Naive thymus-derived CD8-positive, alpha-beta T cell (primary cell): ENCODE data around the gene ERO1B. TPM values are rescaled to one million over a fixed set of nuclear protein-coding genes. Genes with fewer than 3 reads are reported as not detected.
A peak's percentile ranks its signal among the peaks of the same experiment; 100 is the strongest.

Source experiments
- ATAC-seq, 2 donors: fragments of 150-1000 bp; cut with Tn5 transposase in 1 of 2; sonication (Bioruptor Pico), chemical (Tn5 transposase) in 1 of 2; 1 replicate in 1 of 2; 2 replicates in 1 of 2; pipeline ENCODE4 v1.10.0; 2021; ENCODE audit warnings: mild to moderate bottlenecking in 2 of 2, moderate library complexity in 2 of 2
- POLR2A ChIA-PET: fragments of 350-600 bp; sonication (Branson Sonifier 250); formaldehyde crosslinking; loops from one replicate; lab custom pipeline; 2021; ENCODE audit warnings: antibody characterized with exemption; lab: Charles Lee
- DNase-seq, 10 donors: peaks; one replicate each; pipeline versions ENCODE4 v3.0.0 to v3.0.0-alpha.2; 2020 to 2022
- H3K27ac Mint-ChIP-seq, 10 donors: one replicate each; pipeline ENCODE4 v1.8.0; 2020 to 2022; ENCODE audit warnings: mild to moderate bottlenecking in 10 of 10, mixed read lengths in 10 of 10, moderate library complexity in 4 of 10, inconsistent platforms in 1 of 10
- H3K27me3 Mint-ChIP-seq, 5 donors: one replicate each; pipeline ENCODE4 v1.8.0; 2021 to 2022; ENCODE audit warnings: mixed read lengths in 5 of 5
- H3K36me3 Mint-ChIP-seq, 3 donors: one replicate each; pipeline ENCODE4 v1.8.0; 2020 to 2022; ENCODE audit warnings: mixed read lengths in 3 of 3, mild to moderate bottlenecking in 2 of 3, inconsistent platforms in 1 of 3
- H3K4me1 Mint-ChIP-seq, 4 donors: one replicate each; pipeline ENCODE4 v1.8.0; 2021 to 2022; ENCODE audit warnings: mixed read lengths in 4 of 4
- H3K4me3 Mint-ChIP-seq, 10 donors: one replicate each; pipeline ENCODE4 v1.8.0; 2020 to 2022; ENCODE audit warnings: mild to moderate bottlenecking in 10 of 10, mixed read lengths in 10 of 10, moderate library complexity in 6 of 10, inconsistent platforms in 1 of 10
- H3K9me3 Mint-ChIP-seq, 9 donors: one replicate each; pipeline ENCODE4 v1.8.0; 2020 to 2022; ENCODE audit warnings: mixed read lengths in 9 of 9, mild to moderate bottlenecking in 3 of 9, inconsistent platforms in 1 of 9, moderate library complexity in 1 of 9
- polyA plus RNA-seq, 3 donors: library from polyadenylated mRNA; unstranded; fragments of 300-500 nt; fragmentation: Illumina TruSeq; gene quantifications; one replicate each; pipeline ENCODE4 v1.2.3, GENCODE V29; 2021
- total RNA-seq, 8 experiments: library from RNA in 2 of 8; stranded (reverse) in 2 of 8; gene quantifications; one replicate each; pipeline ENCODE4 v1.2.3 and lab custom pipeline; 2021 to 2026

ERO1B gene
- total and polyA plus RNA-seq, 5 experiments from 2014 or later, result 1.9 to 25.3 (median 3.2) TPM

DNA sequence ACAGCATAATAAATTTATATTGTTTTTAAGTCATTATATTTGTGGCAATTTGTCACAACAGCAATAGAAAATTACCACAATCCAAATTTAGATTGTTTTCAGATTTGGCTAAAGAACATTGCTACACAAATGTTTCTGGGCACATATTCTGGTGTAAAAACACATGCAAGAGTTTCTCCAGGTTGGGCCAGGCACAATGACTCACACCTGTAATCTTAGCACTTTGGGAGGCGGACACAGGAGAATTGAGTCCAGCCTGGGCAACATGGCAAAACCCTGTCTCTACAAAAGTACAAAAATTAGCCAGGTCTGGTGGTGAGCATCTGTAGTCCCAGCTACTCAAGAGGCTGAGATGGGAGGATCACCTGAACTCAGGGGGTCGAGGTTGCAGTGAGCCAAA lies 8.4 kb downstream of the ERO1B start:
- peaks cover 24 to 66% (median 40%) of the 10 kb centered on the region in 4 donors for H3K4me1 Mint-ChIP-seq

DNA sequence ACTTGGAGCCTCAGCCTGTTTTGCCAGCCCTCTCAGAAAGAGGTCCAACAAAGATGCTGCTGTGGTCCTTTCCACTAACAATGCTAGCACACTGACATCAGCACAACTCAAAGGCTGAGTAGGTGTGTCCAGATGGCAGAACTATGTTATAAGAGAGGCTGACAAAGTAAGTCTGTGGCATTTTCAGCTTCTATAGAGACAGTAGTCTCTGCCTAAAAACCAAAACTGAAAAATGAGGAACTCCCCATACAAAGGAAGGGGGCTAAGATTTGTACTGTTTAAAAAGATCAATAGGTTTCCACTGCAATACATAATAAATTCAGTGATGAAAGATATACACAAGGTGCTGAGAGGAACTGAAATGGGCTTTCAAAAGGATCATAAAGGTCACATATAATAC lies 12.3 kb downstream of the ERO1B start:
- H3K9me3 Mint-ChIP-seq, result no peaks in the 10 kb centered on the region
- H3K27me3 Mint-ChIP-seq, result no peaks in the 10 kb centered on the region
- DNase-seq (no peak), ATAC-seq (no peak)
- peaks cover 5 to 31% (median 19%) of the 10 kb centered on the region in 4 donors for H3K4me1 Mint-ChIP-seq
- POLR2A ChIA-PET, result no interaction called here
- H3K27ac Mint-ChIP-seq, result peak overlapping the region in 3 of 10 donors; percentile 14 to 29 (median 18)
- H3K36me3 Mint-ChIP-seq, result peaks cover 0 to 32% (median 29%) of the 10 kb centered on the region in 3 donors
- no peak overlapping the region for H3K4me3 Mint-ChIP-seq

More for the DNA sequence above, 8.4 kb downstream of the ERO1B start:
- Mint-ChIP-seq H3K4me3 (no peak overlapping the region), H3K9me3 (peaks cover 0 to 13% (median 0%) of the 10 kb centered on the region in 9 donors), H3K27ac (peak overlapping the region in 1 of 10 donors; percentile 2), H3K27me3 (no peaks in the 10 kb centered on the region), H3K36me3 (peaks cover 8 to 15% (median 11%) of the 10 kb centered on the region in 3 donors)
- ATAC-seq (no peak), DNase-seq (no peak)
- POLR2A ChIA-PET, result no interaction called here

DNA sequence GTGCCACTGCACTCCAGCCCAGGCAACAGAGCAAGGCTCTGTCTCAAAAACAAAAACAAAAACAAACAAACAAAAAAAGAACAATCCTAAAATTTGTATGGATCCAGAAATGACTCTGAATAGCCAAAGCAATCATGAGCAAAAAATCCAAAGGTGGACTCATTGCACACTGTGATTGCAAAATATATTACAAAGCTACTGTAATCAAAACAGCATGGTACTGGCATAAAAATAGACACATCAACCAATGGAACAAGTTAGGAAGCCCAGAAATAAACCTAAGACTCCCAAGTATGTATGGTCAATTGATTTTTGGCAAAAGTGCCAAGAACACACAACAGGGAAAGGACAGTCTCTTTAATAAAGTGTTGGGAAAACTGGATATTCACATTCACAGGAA lies 19.9 kb downstream of the ERO1B start:
- H3K27me3 Mint-ChIP-seq, result no peaks in the 10 kb centered on the region
- H3K36me3 Mint-ChIP-seq, result peaks cover 35 to 58% (median 47%) of the 10 kb centered on the region in 3 donors
- peaks cover 9 to 25% (median 17%) of the 10 kb centered on the region in 4 donors for H3K4me1 Mint-ChIP-seq
- no peak for DNase-seq
- H3K9me3 Mint-ChIP-seq, result peaks cover 10 to 46% (median 29%) of the 10 kb centered on the region in 9 donors
- no peak overlapping the region for H3K27ac Mint-ChIP-seq
- POLR2A ChIA-PET, result no interaction called here
- ATAC-seq, result no peak
- H3K4me3 Mint-ChIP-seq, result no peak overlapping the region

DNA sequence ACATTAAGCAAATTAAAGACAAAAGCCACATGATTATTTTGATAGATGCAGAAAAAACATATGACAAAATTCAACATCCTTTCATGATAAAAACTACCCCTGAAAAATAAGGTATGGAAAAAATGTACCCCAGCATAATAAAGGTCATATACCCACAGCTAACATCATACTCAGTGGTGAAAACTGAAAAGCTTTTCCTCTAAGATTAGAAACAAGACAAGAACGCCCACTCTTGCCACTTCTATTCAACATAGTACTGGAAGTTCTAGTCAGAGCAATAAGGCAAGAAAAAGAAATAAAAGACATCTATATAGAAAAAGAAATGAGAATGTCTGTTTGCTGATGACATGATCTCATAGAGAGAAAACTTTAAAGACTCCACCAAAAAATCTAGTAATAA lies 20.7 kb downstream of the ERO1B start:
- POLR2A ChIA-PET, result no interaction called here
- Mint-ChIP-seq H3K36me3 (peaks cover 35 to 63% (median 50%) of the 10 kb centered on the region in 3 donors), H3K9me3 (peaks cover 10 to 46% (median 29%) of the 10 kb centered on the region in 9 donors), H3K4me3 (no peak overlapping the region), H3K4me1 (peaks cover 8 to 25% (median 19%) of the 10 kb centered on the region in 4 donors), H3K27me3 (no peaks in the 10 kb centered on the region), H3K27ac (peak overlapping the region in 2 of 10 donors; percentile 2 to 63)
- no peak for ATAC-seq
- no peak for DNase-seq

DNA sequence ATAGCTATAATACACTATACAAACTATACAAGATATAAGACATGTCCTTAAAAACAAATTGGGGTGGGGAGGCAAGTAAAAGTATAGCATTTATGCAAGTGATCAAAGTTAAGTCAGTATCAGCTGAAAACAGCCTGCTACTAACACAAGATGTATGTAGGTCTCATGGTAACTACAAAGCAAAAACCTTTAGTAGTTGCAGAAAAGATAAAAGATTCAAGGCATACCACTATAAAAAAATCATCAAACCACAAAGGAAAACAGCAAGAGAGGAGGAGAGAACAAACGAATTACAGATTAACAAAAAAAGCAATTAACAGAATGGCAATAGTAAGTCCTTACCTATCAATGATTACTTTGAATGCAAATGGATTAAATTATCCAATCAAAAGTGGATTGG lies 22.7 kb downstream of the ERO1B start:
- no peaks in the 10 kb centered on the region for H3K27me3 Mint-ChIP-seq
- H3K27ac Mint-ChIP-seq, result peak overlapping the region in 8 of 10 donors; percentile 2 to 21 (median 8)
- H3K4me1 Mint-ChIP-seq, result peaks cover 9 to 30% (median 23%) of the 10 kb centered on the region in 4 donors
- ATAC-seq (peak; percentile 62 to 71), DNase-seq (peak in 3 of 10 donors; percentile 47 to 62 (median 60))
- peak overlapping the region in 7 of 10 donors; percentile 3 to 57 (median 40) for H3K4me3 Mint-ChIP-seq
- H3K9me3 Mint-ChIP-seq, result peaks cover 10 to 46% (median 29%) of the 10 kb centered on the region in 9 donors
- POLR2A ChIA-PET, result interaction anchor here (1.2 kb wide), 1 partner anchor 22 kb away, joined by 4 read pairs; the partner anchor contains the start of gene ERO1B
- H3K36me3 Mint-ChIP-seq, result peaks cover 35 to 60% (median 50%) of the 10 kb centered on the region in 3 donors

DNA sequence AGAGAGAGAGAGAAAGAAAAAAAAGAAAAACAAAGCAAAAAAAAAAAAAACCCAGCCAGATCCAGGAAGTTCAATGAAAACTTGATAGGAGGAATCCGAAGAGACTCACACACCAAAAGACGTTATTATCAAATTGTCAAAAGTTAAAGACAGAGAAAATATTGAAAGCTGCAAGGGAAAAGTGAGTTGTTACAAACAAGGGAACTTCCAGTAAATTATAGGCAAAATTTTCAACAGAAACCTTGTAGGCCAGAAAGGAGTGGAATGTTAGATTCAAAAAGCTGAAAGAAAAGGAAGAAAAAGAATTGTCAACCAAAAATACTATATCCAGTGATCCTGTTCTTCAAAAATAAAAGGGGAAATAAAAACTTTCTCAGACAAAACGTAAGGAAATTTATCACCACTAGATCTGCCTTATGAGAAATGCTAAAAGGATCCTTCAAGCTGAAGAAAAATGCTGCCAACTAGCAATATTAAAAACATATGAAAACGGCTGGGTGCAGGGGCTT lies 23.6 kb downstream of the ERO1B start:
- ATAC-seq (no peak), DNase-seq (no peak)
- Mint-ChIP-seq H3K4me3 (peak overlapping the region in 2 of 10 donors; percentile 19 to 56), H3K36me3 (peaks cover 35 to 59% (median 48%) of the 10 kb centered on the region in 3 donors), H3K27ac (peak overlapping the region in 2 of 10 donors; percentile 22 to 40), H3K27me3 (no peaks in the 10 kb centered on the region), H3K9me3 (peaks cover 10 to 43% (median 29%) of the 10 kb centered on the region in 9 donors), H3K4me1 (peaks cover 9 to 35% (median 23%) of the 10 kb centered on the region in 4 donors)
- POLR2A ChIA-PET, result interaction anchor here (0.7 to 1.2 kb wide), 2 partner anchors 23 to 55 kb away, joined by 4 read pairs; partner anchors contain the start of gene ERO1B

DNA sequence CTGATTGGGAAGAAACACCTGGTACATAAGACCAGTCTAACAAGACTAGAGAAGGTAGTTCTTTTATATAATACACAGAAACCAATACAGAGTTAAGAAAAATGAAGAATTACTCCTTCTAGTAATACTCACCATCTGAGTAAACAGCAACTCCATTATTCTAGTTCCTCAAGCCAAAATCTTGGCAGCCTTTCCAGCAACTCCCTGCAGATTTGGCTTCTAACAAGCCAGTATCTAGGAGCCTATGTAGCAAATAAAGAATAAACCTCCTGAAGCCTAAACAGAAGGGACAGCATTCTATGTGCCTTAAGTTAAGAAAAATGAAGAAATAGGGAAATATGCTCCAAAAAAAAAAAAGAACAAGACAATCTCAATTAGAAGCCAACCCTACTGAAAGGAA lies 24.5 kb downstream of the ERO1B start:
- Mint-ChIP-seq H3K27ac (peak overlapping the region in 1 of 10 donors; percentile 40), H3K27me3 (no peaks in the 10 kb centered on the region), H3K4me1 (peaks cover 9 to 35% (median 23%) of the 10 kb centered on the region in 4 donors), H3K9me3 (peaks cover 10 to 39% (median 28%) of the 10 kb centered on the region in 9 donors), H3K36me3 (peaks cover 33 to 50% (median 43%) of the 10 kb centered on the region in 3 donors), H3K4me3 (peak overlapping the region in 1 of 10 donors; percentile 28)
- POLR2A ChIA-PET, result no interaction called here
- DNase-seq (no peak), ATAC-seq (no peak)

DNA sequence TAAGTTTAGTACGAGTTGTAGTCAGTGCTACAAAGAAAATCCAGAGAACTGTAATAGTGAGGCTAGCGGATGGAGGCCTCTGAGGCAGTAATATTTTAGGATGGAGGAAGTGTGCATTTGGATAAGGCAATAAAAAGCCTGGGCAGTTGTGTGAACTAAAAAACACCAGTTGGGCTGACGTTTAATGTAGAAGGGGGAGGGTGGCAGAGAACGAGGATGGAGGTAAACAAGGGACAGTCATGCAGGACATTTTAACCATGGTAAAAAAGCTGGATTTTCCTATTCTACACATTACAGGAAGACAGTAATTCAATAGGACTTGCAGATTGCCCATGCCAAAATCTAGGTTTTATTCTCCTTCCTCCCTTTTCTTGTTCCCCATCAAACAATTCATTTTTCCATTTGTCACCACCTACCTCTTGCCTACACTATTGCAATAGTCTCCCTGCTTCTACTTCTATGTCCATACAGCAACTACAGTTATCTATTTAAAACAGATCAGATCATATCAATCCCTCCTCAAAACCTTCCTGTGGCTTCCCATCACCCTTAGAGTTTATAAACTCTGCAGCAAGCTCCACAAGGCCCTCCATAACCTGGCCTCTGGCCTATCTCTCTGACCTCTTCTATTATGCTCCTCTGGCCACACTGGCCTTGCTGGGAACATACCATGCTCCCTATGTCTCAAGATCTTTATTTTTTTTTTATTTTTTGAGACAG lies 27.7 kb downstream of the ERO1B start:
- H3K27me3 Mint-ChIP-seq, result no peaks in the 10 kb centered on the region
- H3K4me3 Mint-ChIP-seq, result no peak overlapping the region
- POLR2A ChIA-PET, result no interaction called here
- peak overlapping the region in 3 of 10 donors; percentile 7 to 39 (median 28) for H3K27ac Mint-ChIP-seq
- ATAC-seq (no peak), DNase-seq (no peak)
- H3K4me1 Mint-ChIP-seq, result peaks cover 6 to 24% (median 16%) of the 10 kb centered on the region in 4 donors
- peaks cover 5 to 17% (median 12%) of the 10 kb centered on the region in 9 donors for H3K9me3 Mint-ChIP-seq
- peaks cover 11 to 46% (median 41%) of the 10 kb centered on the region in 3 donors for H3K36me3 Mint-ChIP-seq

DNA sequence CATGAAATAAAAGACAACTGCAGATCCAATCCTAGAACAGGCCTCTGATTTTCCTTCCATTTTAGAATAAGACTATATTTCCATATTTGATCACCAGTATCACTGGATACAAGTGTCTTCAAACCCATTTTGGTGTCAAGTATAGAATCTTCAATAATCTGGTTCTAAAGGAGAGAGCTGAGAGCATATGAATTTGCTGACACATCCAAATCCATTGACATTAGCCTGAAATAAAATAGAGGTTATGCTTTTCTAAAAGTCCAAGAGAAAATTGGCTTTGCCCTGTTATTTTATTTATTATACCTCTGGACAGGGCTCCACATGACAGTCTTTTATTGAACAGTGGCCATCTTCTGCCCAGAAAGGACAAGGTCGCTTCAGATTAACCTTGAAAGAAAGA lies 28.6 kb downstream of the ERO1B start:
- POLR2A ChIA-PET, result no interaction called here
- no peaks in the 10 kb centered on the region for H3K27me3 Mint-ChIP-seq
- DNase-seq, result no peak
- no peak overlapping the region for H3K4me3 Mint-ChIP-seq
- H3K4me1 Mint-ChIP-seq, result peaks cover 3 to 17% (median 11%) of the 10 kb centered on the region in 4 donors
- peaks cover 9 to 46% (median 44%) of the 10 kb centered on the region in 3 donors for H3K36me3 Mint-ChIP-seq
- no peak overlapping the region for H3K27ac Mint-ChIP-seq
- peaks cover 5 to 10% (median 9%) of the 10 kb centered on the region in 9 donors for H3K9me3 Mint-ChIP-seq
- ATAC-seq, result no peak

DNA sequence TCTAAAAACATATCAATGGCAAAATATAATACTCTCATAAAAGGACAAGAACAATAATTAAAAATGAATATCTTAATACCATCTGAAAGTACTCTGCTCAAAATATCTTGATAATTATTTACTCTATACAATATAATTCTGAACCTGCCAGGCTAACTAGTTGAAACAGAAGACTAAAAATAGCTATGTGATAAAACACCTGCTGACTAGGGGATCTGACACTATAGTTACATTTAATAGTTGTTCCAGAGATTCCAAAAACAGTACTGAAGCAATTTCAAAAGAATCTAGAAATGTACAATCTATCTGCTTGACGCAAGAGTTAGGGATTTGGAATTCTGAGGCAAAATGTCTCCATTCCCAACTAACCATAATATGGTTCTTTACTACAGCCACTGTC lies 30.2 kb downstream of the ERO1B start:
- no peak for DNase-seq
- peaks cover 0 to 50% (median 40%) of the 10 kb centered on the region in 3 donors for H3K36me3 Mint-ChIP-seq
- no peaks in the 10 kb centered on the region for H3K27me3 Mint-ChIP-seq
- H3K4me3 Mint-ChIP-seq, result no peak overlapping the region
- no peaks in the 10 kb centered on the region for H3K9me3 Mint-ChIP-seq
- H3K27ac Mint-ChIP-seq, result no peak overlapping the region
- POLR2A ChIA-PET, result no interaction called here
- H3K4me1 Mint-ChIP-seq, result peaks cover 0 to 10% (median 5%) of the 10 kb centered on the region in 4 donors
- ATAC-seq, result no peak

DNA sequence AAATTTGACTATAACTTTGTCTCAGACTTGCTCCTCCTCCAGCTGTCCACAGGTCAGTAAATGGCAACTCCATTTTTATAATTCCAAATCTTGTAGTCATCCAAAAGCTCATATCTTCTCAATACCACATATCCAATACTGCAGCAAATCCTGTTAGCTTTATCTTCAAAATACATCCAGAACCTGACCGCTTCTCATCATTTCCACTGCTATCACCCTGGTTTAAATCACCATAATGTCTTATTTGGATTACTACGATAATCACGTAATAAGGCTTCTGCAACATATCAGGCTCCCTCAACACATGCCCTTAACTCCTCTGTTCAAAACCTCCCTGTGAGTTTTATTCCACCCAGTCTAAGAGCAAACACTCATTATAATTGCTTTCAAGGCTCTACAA lies 34.5 kb downstream of the ERO1B start:
- Mint-ChIP-seq H3K4me3 (no peak overlapping the region), H3K4me1 (no peaks in the 10 kb centered on the region), H3K36me3 (peaks cover 3 to 52% (median 34%) of the 10 kb centered on the region in 3 donors), H3K27ac (peak overlapping the region in 1 of 10 donors; percentile 1), H3K27me3 (no peaks in the 10 kb centered on the region), H3K9me3 (no peaks in the 10 kb centered on the region)
- POLR2A ChIA-PET, result no interaction called here
- DNase-seq (no peak), ATAC-seq (no peak)

DNA sequence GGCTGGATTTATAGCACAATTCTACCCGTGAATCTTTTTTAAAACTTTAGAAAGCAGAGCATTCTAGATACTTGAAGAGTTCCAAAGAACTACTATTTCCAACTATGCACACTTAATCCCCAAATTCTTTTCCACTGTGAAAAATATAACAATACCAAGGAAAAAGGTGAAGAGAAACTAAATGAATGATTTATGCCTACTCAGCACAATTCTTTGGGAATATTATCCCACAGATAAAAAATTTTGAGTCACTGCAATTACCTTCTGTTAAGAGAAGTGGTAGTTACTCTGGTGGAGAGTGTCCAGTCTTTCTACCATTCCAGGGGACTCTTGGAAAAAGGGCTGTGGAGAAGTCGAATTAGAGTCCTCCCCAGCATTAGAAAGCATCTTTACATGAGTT lies 39.2 kb downstream of the ERO1B start:
- Mint-ChIP-seq H3K4me3 (no peak overlapping the region), H3K27ac (no peak overlapping the region), H3K9me3 (no peaks in the 10 kb centered on the region), H3K36me3 (peaks cover 5 to 42% (median 14%) of the 10 kb centered on the region in 3 donors), H3K4me1 (peaks cover 0 to 1% (median 0%) of the 10 kb centered on the region in 4 donors), H3K27me3 (no peaks in the 10 kb centered on the region)
- DNase-seq (no peak), ATAC-seq (no peak)
- POLR2A ChIA-PET, result no interaction called here

DNA sequence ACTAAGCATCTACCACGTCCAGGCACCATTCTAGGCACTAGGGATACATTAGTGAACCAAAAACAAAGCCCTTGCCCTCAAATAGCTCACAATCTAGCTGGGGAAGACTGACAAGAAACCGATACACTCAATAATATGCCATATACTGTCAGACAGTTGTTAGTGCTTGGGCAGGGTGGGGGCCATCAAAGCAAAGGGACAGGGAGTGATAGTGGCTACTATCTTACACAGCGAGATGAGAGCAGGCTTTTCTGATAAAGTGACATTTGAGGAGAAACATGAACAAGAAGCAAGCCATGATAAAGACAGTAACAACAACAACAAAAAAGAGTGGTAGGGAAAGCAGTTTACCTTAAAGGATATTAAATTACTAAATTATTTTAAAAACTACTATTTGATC lies 41.1 kb downstream of the ERO1B start:
- no peaks in the 10 kb centered on the region for H3K9me3 Mint-ChIP-seq
- H3K4me1 Mint-ChIP-seq, result peaks cover 0 to 1% (median 0%) of the 10 kb centered on the region in 4 donors
- no peak for DNase-seq
- POLR2A ChIA-PET, result no interaction called here
- no peak overlapping the region for H3K27ac Mint-ChIP-seq
- H3K4me3 Mint-ChIP-seq, result no peak overlapping the region
- no peak for ATAC-seq
- peaks cover 12 to 46% (median 13%) of the 10 kb centered on the region in 3 donors for H3K36me3 Mint-ChIP-seq
- H3K27me3 Mint-ChIP-seq, result no peaks in the 10 kb centered on the region
